Large intestine (tissue), 3 donors: ENCODE results near the gene CD2AP. TPM values are rescaled to one million over a fixed set of nuclear protein-coding genes. Genes with fewer than 3 reads are reported as not detected.

Source experiments
- DNase-seq, 2 donors: peaks; one replicate each; pipeline versions ENCODE4 v3.0.0 to v3.0.0-alpha.2; 2013
- H3K27ac ChIP-seq: one replicate; pipeline ENCODE4 v1.5.1; 2013; ENCODE audit warnings: low read length
- H3K27me3 ChIP-seq: 2 replicates; pipeline ENCODE4 v1.6.1; 2013; ENCODE audit warnings: low read length; ENCODE audit not compliant: control insufficient read depth, insufficient read depth
- H3K36me3 ChIP-seq: 2 replicates; pipeline ENCODE4 v1.6.1; 2013; ENCODE audit warnings: low read length; ENCODE audit not compliant: control insufficient read depth, insufficient read depth
- H3K4me1 ChIP-seq: one replicate; pipeline ENCODE4 v1.6.1; 2013; ENCODE audit warnings: low read length; ENCODE audit not compliant: control insufficient read depth, insufficient read depth
- H3K4me3 ChIP-seq: one replicate; pipeline ENCODE4 v1.5.1; 2013; ENCODE audit warnings: low read length
- H3K9me3 ChIP-seq: one replicate; pipeline ENCODE4 v1.6.1; 2013; ENCODE audit warnings: mild to moderate bottlenecking, low read depth, low read length, moderate library complexity; ENCODE audit not compliant: control insufficient read depth
- WGBS: methylation state at CpG from one replicate; pipeline ENCODE4 v1.1.5; 2013; ENCODE audit warnings: low lambda C conversion rate; ENCODE audit not compliant: insufficient coverage; 5-methylcytosine and 5-hydroxymethylcytosine counted together
- polyA plus RNA-seq: library from polyadenylated mRNA; unstranded; fragments of 120-200 nt; gene quantifications from one replicate; pipeline ENCODE4 v1.2.1, GENCODE V29; 2013

CD2AP gene
- polyA plus RNA-seq, 1 donor, result 54.1 TPM

GRCh38 chr6:47674673-47675072 lies 197.1 kb downstream of the CD2AP start:
- no CpG with 5 or more reads among the region's 3 CpGs for WGBS
- no peaks in the 10 kb centered on the region for H3K27me3 ChIP-seq
- no peaks in the 10 kb centered on the region for H3K36me3 ChIP-seq
- DNase-seq, result no peak
- H3K4me3 ChIP-seq, result no peak overlapping the region
- H3K4me1 ChIP-seq, result peaks cover 6% of the 10 kb centered on the region
- H3K27ac ChIP-seq, result no peak overlapping the region
- no peaks in the 10 kb centered on the region for H3K9me3 ChIP-seq

Other genes starting within 250 kb of the CD2AP start
- 22.8 TPM for gene TNFRSF21, start 167.9 kb upstream of the CD2AP start, polyA plus RNA-seq
- gene ADGRF4, start 220.8 kb downstream of the CD2AP start, polyA plus RNA-seq, result 1.2 TPM